ENCODE data around the gene FRMD3. TPM values are rescaled to one million over a fixed set of nuclear protein-coding genes. Genes with fewer than 3 reads are reported as not detected.

FRMD3 gene
- total RNA-seq, 1 experiment from 2014 or later, result 2.0 TPM

GRCh38 chr9:83285445-83286225, 252.6 kb downstream of the FRMD3 start:
- in situ Hi-C loops (cut with HindIII; ENCODE audit: low pct_unique_long_range_greater_than_20kb, low sequenced_read_pairs), result no loop called here
- no peak for DNase-seq (ENCODE audit: low read depth)

GRCh38 chr9:83284746-83285145, 253.5 kb downstream of the FRMD3 start:
- in situ Hi-C loops (cut with HindIII; ENCODE audit: low pct_unique_long_range_greater_than_20kb, low sequenced_read_pairs), result no loop called here
- no peak for DNase-seq (ENCODE audit: low read depth)

GRCh38 chr9:83283528-83283927, 254.7 kb downstream of the FRMD3 start:
- in situ Hi-C loops (cut with HindIII; ENCODE audit: low pct_unique_long_range_greater_than_20kb, low sequenced_read_pairs), result no loop called here
- no peak for DNase-seq (ENCODE audit: low read depth)

- in situ Hi-C loops (cut with HindIII; ENCODE audit: low pct_unique_long_range_greater_than_20kb, low sequenced_read_pairs), result no loop called here
- peak; percentile 83 for DNase-seq (ENCODE audit: low read depth)
Observed at GRCh38 chr9:83281306-83282255, 256.6 kb downstream of the FRMD3 start.

- no peak for DNase-seq (ENCODE audit: low read depth)
- in situ Hi-C loops (cut with HindIII; ENCODE audit: low pct_unique_long_range_greater_than_20kb, low sequenced_read_pairs), result no loop called here
Observed at GRCh38 chr9:83280790-83281189, 257.4 kb downstream of the FRMD3 start.

- DNase-seq (ENCODE audit: low read depth), result peak; percentile 30
Observed at GRCh38 chr9:83280268-83280667, 257.9 kb downstream of the FRMD3 start.

GRCh38 chr9:83274787-83275186, 263.4 kb downstream of the FRMD3 start:
- no peak for DNase-seq (ENCODE audit: low read depth)
- in situ Hi-C loops (cut with HindIII; ENCODE audit: low pct_unique_long_range_greater_than_20kb, low sequenced_read_pairs), result no loop called here

More at GRCh38 chr9:83280268-83280667, 257.9 kb downstream of the FRMD3 start:
- in situ Hi-C loops (cut with HindIII; ENCODE audit: low pct_unique_long_range_greater_than_20kb, low sequenced_read_pairs), result no loop called here

- no peak for DNase-seq (ENCODE audit: low read depth)
- in situ Hi-C loops (cut with HindIII; ENCODE audit: low pct_unique_long_range_greater_than_20kb, low sequenced_read_pairs), result no loop called here
Observed at GRCh38 chr9:83271665-83272071, 266.5 kb downstream of the FRMD3 start.

GRCh38 chr9:83270116-83270515, 268.1 kb downstream of the FRMD3 start:
- in situ Hi-C loops (cut with HindIII; ENCODE audit: low pct_unique_long_range_greater_than_20kb, low sequenced_read_pairs), result no loop called here
- DNase-seq (ENCODE audit: low read depth), result no peak

DNA sequence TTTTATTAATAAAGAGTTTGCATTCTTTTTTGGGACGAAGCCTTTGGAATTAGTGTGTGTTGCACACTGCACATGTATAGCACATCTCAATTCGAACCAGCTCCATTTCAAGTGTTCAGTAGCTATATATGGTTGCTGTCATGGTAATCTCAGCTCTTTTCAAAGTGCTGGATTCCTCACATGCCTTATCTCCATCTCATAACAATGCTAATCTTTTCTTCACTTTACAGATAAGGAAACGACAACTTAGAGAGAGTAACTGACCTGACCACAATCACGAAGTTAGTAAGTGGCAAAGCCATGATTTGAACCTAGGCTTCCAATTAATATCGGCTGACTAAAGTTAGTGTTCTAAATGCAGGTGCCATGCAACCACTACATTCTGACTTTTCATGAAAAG, 270.5 kb downstream of the FRMD3 start:
- in situ Hi-C loops (cut with HindIII; ENCODE audit: low pct_unique_long_range_greater_than_20kb, low sequenced_read_pairs), result no loop called here
- no peak for DNase-seq (ENCODE audit: low read depth)

DNA sequence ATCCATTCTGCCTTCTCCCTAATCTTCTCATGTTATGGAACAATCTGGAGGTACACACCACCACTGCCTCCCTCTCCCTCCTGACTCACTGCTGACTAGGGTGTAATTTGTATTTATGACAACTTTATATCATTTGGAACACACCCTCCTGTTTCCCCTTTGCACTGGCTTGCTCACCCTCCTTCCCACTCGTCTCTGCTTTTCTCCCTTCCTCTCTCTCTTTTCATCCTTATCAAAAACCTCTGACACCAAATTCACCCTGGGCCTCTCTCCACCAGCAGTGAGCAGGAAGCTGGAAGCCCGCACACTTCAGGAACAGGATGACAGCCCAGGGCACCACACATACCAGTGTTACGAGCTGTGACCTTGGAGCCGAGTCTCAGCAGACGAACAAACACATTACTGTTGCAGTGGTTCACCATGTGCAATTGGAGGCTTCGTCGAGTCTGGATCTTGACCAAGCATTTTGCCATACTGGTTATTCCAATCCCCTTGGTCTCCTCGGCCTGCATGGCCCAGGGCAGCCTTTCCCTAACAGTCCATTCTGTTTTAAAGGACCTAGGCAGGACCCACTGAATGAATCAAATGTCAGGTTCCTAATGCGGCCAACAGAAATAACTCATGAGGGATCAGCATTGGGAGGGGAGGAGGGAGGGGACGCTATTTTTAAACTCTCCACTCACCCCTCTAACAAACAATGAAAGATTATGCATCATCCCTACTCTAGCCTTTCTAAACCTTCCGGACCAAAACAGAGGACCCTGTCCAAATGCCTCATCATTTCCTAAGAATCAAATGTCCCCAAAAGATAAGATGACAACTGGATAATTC, 271.3 kb downstream of the FRMD3 start:
- in situ Hi-C loops (cut with HindIII; ENCODE audit: low pct_unique_long_range_greater_than_20kb, low sequenced_read_pairs), result no loop called here
- DNase-seq (ENCODE audit: low read depth), result peak; percentile 11

GRCh38 chr9:83266331-83266665, 271.9 kb downstream of the FRMD3 start:
- in situ Hi-C loops (cut with HindIII; ENCODE audit: low pct_unique_long_range_greater_than_20kb, low sequenced_read_pairs), result no loop called here
- DNase-seq (ENCODE audit: low read depth), result no peak

GRCh38 chr9:83264315-83264714, 273.9 kb downstream of the FRMD3 start:
- in situ Hi-C loops (cut with HindIII; ENCODE audit: low pct_unique_long_range_greater_than_20kb, low sequenced_read_pairs), result no loop called here
- no peak for DNase-seq (ENCODE audit: low read depth)

- no peak for DNase-seq (ENCODE audit: low read depth)
- in situ Hi-C loops (cut with HindIII; ENCODE audit: low pct_unique_long_range_greater_than_20kb, low sequenced_read_pairs), result no loop called here
Observed at GRCh38 chr9:83259558-83259957, 278.6 kb downstream of the FRMD3 start.

DNA sequence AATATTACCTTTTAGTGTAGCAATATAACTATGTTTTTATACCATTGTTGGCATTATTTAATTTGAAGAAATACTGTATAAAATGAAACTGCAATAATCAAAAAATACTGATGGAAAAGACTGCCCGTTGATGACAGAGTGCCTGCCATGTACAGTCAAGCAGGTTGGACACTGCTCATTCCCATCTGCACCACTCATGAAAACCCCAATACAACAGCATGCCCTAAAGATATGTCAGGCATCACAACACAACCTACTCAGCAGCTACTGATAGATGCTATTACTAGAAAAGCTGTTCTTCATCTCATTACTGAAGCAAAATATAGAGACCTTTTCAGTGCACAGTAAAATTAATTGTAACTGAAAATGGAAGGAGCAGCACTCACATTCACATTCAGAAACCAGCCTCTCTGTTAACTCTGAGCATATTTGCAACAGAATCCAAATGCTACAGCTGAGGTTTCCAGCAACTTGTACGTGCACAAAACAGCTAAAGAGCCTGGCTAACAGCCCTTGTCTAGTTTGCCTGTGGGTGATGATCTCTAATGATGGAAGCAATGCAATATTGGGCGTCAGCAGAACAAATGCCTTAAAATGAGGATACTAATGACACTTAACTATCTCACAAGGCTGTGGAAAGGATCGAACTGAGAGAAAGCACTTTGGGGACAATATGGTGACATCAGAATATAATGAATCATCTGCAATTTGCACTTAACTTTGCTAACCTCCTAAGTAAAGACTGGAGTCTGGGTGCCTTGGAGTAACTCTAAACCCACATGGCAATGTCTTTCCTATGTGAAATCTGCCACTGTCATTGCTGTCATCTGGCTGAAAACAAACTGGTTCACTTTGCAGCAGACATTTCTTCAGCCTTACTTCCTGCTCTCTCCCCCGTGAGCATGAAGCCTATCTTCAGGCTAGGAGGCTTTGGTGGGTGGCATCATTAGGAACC, 280.0 kb downstream of the FRMD3 start:
- DNase-seq (ENCODE audit: low read depth), result no peak
- in situ Hi-C loops (cut with HindIII; ENCODE audit: low pct_unique_long_range_greater_than_20kb, low sequenced_read_pairs), result no loop called here

DNA sequence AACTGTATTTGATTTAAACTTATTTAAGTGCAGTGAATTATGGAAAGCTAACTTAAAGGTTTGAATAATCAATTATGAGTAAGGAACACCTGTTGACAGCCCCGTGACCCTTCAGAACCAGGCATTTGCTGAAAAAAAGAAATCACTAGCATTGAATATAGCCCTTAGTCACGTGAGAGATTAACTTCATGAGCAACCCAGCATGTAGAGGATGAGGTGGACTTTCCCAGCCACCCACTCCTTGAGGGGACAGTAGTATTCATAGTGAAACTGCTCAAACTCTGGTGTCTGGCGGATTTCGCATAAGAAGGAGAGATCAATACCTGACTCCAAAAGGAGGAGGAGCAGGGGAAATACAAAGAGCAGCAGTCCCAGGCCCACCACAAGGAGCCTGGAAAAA, 290.5 kb downstream of the FRMD3 start:
- in situ Hi-C loops (cut with HindIII; ENCODE audit: low pct_unique_long_range_greater_than_20kb, low sequenced_read_pairs), result no loop called here
- DNase-seq (ENCODE audit: low read depth), result no peak

- in situ Hi-C loops (cut with HindIII; ENCODE audit: low pct_unique_long_range_greater_than_20kb, low sequenced_read_pairs), result no loop called here
- DNase-seq (ENCODE audit: low read depth), result no peak
Observed at GRCh38 chr9:83245979-83246659, 292.1 kb downstream of the FRMD3 start.
